Uterus (tissue), 2 donors: ENCODE measurements around the gene ULBP3.

Experiments used
- CTCF ChIP-seq, 4 experiments: fragments of 200-600 bp in 2 of 4; fragments of 450-650 bp in 2 of 4; sonication (generic) in 2 of 4; IDR thresholded peaks; one replicate each; pipeline ENCODE4 v1.5.1; 2016 to 2019; ENCODE audit warnings: antibody characterized with exemption in 4 of 4, mild to moderate bottlenecking in 2 of 4, moderate library complexity in 1 of 4
- POLR2A ChIP-seq, 2 donors: fragments of 450-650 bp; IDR thresholded peaks; one replicate each; pipeline ENCODE4 v1.6.1; 2016; ENCODE audit warnings: antibody characterized with exemption in 2 of 2, mild to moderate bottlenecking in 1 of 2, moderate library complexity in 1 of 2

DNA sequence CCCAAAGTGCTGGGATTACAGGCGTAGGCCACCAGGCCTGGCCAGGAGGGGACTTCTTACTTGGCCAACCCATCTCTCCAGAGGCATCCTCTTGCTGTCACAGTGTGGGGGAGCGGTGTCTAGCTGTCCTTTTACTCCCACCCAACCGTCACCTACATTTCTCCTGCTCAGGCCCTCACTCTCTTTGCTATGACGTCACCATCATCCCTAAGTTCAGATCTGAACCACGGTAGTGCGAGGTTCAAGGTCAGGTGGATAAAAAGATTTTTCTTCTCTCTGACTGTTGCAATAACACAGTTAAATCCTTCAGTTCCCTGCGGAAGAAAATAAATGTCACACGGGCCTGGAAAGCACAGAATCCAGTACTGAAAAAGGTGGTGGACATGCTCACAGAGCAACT is 36.3 kb downstream of the ULBP3 start:
- TF ChIP-seq POLR2A (IDR thresholded peaks at IDR 0.05) (no peak), CTCF (IDR thresholded peaks at IDR 0.05) (no peak)
